Activated gamma-delta T cell treated with Interleukin-2 at 50 U/mL for 16 hours (primary cell): ENCODE data around the gene OR2V2.
"Not testable (repeated sequence)": the region's sequence is repeated elsewhere in the genome, so short reads cannot be mapped to it uniquely, and the experiment has no call there.

Source experiments
- DNase-seq: peaks from one replicate; pipeline ENCODE4 v3.0.0-alpha.2; 2020

The OR2V2 gene

GRCh38 chr5:181118369-181118768 is 29.0 kb upstream of the OR2V2 start:
- no peak for DNase-seq

- no peak for DNase-seq
Measured at GRCh38 chr5:181119105-181119504, 28.3 kb upstream of the OR2V2 start.

- no peak for DNase-seq
Measured at GRCh38 chr5:181120306-181120705, 27.1 kb upstream of the OR2V2 start.

- no peak for DNase-seq
Measured at GRCh38 chr5:181120761-181121160, 26.6 kb upstream of the OR2V2 start.

- no peak for DNase-seq
Measured at GRCh38 chr5:181121675-181122561, 25.5 kb upstream of the OR2V2 start.

- DNase-seq, result no peak
Measured at GRCh38 chr5:181124526-181124925, 22.9 kb upstream of the OR2V2 start.

- DNase-seq, result no peak
Measured at GRCh38 chr5:181126841-181127240, 20.5 kb upstream of the OR2V2 start.

GRCh38 chr5:181127456-181127855 is 19.9 kb upstream of the OR2V2 start:
- no peak for DNase-seq

- no peak for DNase-seq
Measured at GRCh38 chr5:181127907-181128626, 19.3 kb upstream of the OR2V2 start.

- no peak for DNase-seq
Measured at GRCh38 chr5:181129601-181130000, 17.8 kb upstream of the OR2V2 start.

- DNase-seq, result not testable (repeated sequence)
Measured at GRCh38 chr5:181130081-181130480, 17.3 kb upstream of the OR2V2 start.

- DNase-seq, result no peak
Measured at GRCh38 chr5:181130832-181131496, 16.4 kb upstream of the OR2V2 start, which contains the start of gene OR2V1. Gene OR2V1, minus strand, starts transcription at chr5:181131169. Its CDS starts 5,865 bp downstream, at chr5:181125304.

- DNase-seq, result no peak
Measured at GRCh38 chr5:181131514-181131913, 15.9 kb upstream of the OR2V2 start.

GRCh38 chr5:181133083-181133482 is 14.3 kb upstream of the OR2V2 start:
- no peak for DNase-seq

GRCh38 chr5:181133610-181134231 is 13.7 kb upstream of the OR2V2 start:
- DNase-seq, result no peak

GRCh38 chr5:181134259-181134658 is 13.1 kb upstream of the OR2V2 start:
- no peak for DNase-seq

- DNase-seq, result no peak
Measured at GRCh38 chr5:181136361-181136955, 10.9 kb upstream of the OR2V2 start.

GRCh38 chr5:181138258-181138657 is 9.1 kb upstream of the OR2V2 start:
- no peak for DNase-seq

- DNase-seq, result no peak
Measured at GRCh38 chr5:181140766-181141165, 6.6 kb upstream of the OR2V2 start.

GRCh38 chr5:181142054-181142453 is 5.3 kb upstream of the OR2V2 start:
- DNase-seq, result no peak

GRCh38 chr5:181145133-181145532 is 2.3 kb upstream of the OR2V2 start:
- DNase-seq, result no peak

GRCh38 chr5:181149355-181149754 is 2.0 kb downstream of the OR2V2 start:
- DNase-seq, result no peak
